HCT116 (cell line): Measurements from ENCODE around the gene RYR3. TPM values are rescaled to one million over a fixed set of nuclear protein-coding genes. Genes with fewer than 3 reads are reported as not detected.

Source experiments
- ATAC-seq: fragments of 200-7000 bp; cut with Tn5 transposase; 2 replicates; pipeline ENCODE4 v1.9.1; 2020; ENCODE audit warnings: mild to moderate bottlenecking, moderate library complexity
- BruUV-seq: library from RNA; stranded (reverse); fragments of 400-500 nt; replicated peaks from 2 replicates; lab custom pipeline; 2021; lab: Mats Ljungman, UMichigan
- CTCF ChIA-PET: fragments of 300-600 bp; sonication (Branson Sonifier 250); formaldehyde crosslinking; loops from one replicate; lab custom pipeline; 2021; ENCODE audit warnings: antibody characterized with exemption; lab: Charles Lee
- POLR2A ChIA-PET: fragments of 300-600, 350-600 bp; sonication (Branson Sonifier 250); formaldehyde crosslinking; loops from one replicate; lab custom pipeline; 2021; ENCODE audit warnings: antibody characterized with exemption; lab: Charles Lee
- RAD21 ChIA-PET, 2 experiments: fragments of 300-600 bp; sonication (Branson Sonifier 250); formaldehyde crosslinking; loops; one replicate each; lab custom pipeline; 2023; ENCODE audit warnings: low total read pairs in 2 of 2; ENCODE audit not compliant: uncharacterized antibody in 2 of 2, unreplicated experiment in 2 of 2, low non-redundant PET in 1 of 2; lab: Charles Lee
- DNase-seq: peaks from one replicate; pipeline ENCODE4 v3.0.0-alpha.2; 2010; ENCODE audit warnings: low read depth, low spot score
- H2AFZ ChIP-seq: fragments of 200-600 bp; shearing (Covaris generic), sonication (generic); 2 replicates; pipeline ENCODE4 v1.6.1; 2017; ENCODE audit warnings: low read depth, mixed run types, mixed read lengths, antibody characterized with exemption, low read length; ENCODE audit not compliant: poor library complexity, severe bottlenecking
- H3K27ac ChIP-seq: 2 replicates; pipeline ENCODE4 v1.5.1; 2012; ENCODE audit warnings: low read depth, low read length
- H3K27me3 ChIP-seq: fragments of 200-600 bp; sonication (generic); 2 replicates; pipeline ENCODE4 v1.6.1; 2016; ENCODE audit warnings: mixed run types, low read length, mixed read lengths; ENCODE audit not compliant: insufficient read depth
- H3K36me3 ChIP-seq, 2 experiments: fragments of 200-500 bp in 1 of 2; fragments of 200-600 bp in 1 of 2; sonication (Bioruptor generic) in 1 of 2; sonication (generic) in 1 of 2; 2 replicates each; pipeline versions ENCODE4 v1.5.1 to v1.6.1; 2014 to 2016; ENCODE audit warnings: low read length in 2 of 2, inconsistent platforms in 1 of 2, mixed read lengths in 1 of 2, mixed run types in 1 of 2; ENCODE audit not compliant: insufficient read depth in 2 of 2, control insufficient read depth in 1 of 2
- H3K4me1 ChIP-seq, 2 experiments: fragments of 200-600 bp in 1 of 2; sonication (generic) in 1 of 2; 2 replicates each; pipeline versions ENCODE4 v1.5.1 to v1.6.1; 2012 to 2017; ENCODE audit warnings: low read length in 2 of 2, inconsistent platforms in 1 of 2, mild to moderate bottlenecking in 1 of 2, mixed read lengths in 1 of 2, mixed run types in 1 of 2, moderate library complexity in 1 of 2; ENCODE audit not compliant: insufficient read depth in 2 of 2, control insufficient read depth in 1 of 2
- H3K4me2 ChIP-seq: fragments of 200-600 bp; sonication (generic); 2 replicates; pipeline ENCODE4 v1.6.1; 2017; ENCODE audit warnings: mixed run types, low read length, mixed read lengths
- H3K4me3 ChIP-seq, 2 experiments: fragments of 200-600 bp in 1 of 2; sonication (generic) in 1 of 2; replicated peaks in 1 of 2; 2 replicates each; pipeline ENCODE4 v1.5.1; 2011 to 2016; ENCODE audit warnings: low read length in 2 of 2, control low read depth in 1 of 2, low read depth in 1 of 2, mild to moderate bottlenecking in 1 of 2, mixed read lengths in 1 of 2, mixed run types in 1 of 2
- H3K79me2 ChIP-seq: fragments of 200-600 bp; sonication (generic); 2 replicates; pipeline ENCODE4 v1.6.1; 2017; ENCODE audit warnings: mild to moderate bottlenecking, mixed run types, low read length, moderate library complexity, mixed read lengths; ENCODE audit not compliant: insufficient read depth
- H3K9ac ChIP-seq: fragments of 200-600 bp; sonication (generic); 2 replicates; pipeline ENCODE4 v1.6.1; 2016; ENCODE audit warnings: low read length, mixed read lengths
- H3K9me2 ChIP-seq: fragments of 200-600 bp; sonication (generic), shearing (Covaris generic); 2 replicates; pipeline ENCODE4 v1.6.1; 2017; ENCODE audit warnings: mixed run types, mild to moderate bottlenecking, moderate library complexity; ENCODE audit not compliant: insufficient read depth
- H3K9me3 ChIP-seq, 2 experiments: fragments of 200-500 bp in 1 of 2; fragments of 200-600 bp in 1 of 2; sonication (Bioruptor generic) in 1 of 2; sonication (generic) in 1 of 2; 2 replicates each; pipeline ENCODE4 v1.6.1; 2014 to 2017; ENCODE audit warnings: low read length in 2 of 2, mixed read lengths in 2 of 2, inconsistent platforms in 1 of 2, low read depth in 1 of 2, mild to moderate bottlenecking in 1 of 2, mixed run types in 1 of 2, moderate library complexity in 1 of 2; ENCODE audit not compliant: control insufficient read depth in 1 of 2, insufficient read depth in 1 of 2
- H4K20me1 ChIP-seq: fragments of 200-600 bp; sonication (generic), shearing (Covaris generic); 2 replicates; pipeline ENCODE4 v1.6.1; 2017; ENCODE audit warnings: mixed run types, mild to moderate bottlenecking, moderate library complexity; ENCODE audit not compliant: insufficient read depth
- CBX3 ChIP-seq: IDR thresholded peaks from 2 replicates; pipeline ENCODE4 v1.6.1; 2012; ENCODE audit warnings: low read depth
- CEBPB ChIP-seq: IDR thresholded peaks from 2 replicates; pipeline ENCODE4 v1.6.1; 2012; ENCODE audit warnings: low read depth
- EGR1 ChIP-seq: IDR thresholded peaks from 2 replicates; pipeline ENCODE4 v1.6.1; 2012; ENCODE audit warnings: low read depth
- EZH2phosphoT487 ChIP-seq: fragments of 200-600 bp; IDR thresholded peaks from 2 replicates; pipeline ENCODE4 v1.6.1; 2018; ENCODE audit warnings: antibody characterized with exemption, borderline replicate concordance
- POLR2A ChIP-seq: IDR thresholded peaks from 2 replicates; pipeline ENCODE4 v1.7.0; 2011; ENCODE audit warnings: borderline replicate concordance; ENCODE audit not compliant: insufficient read depth, insufficient read length; ENCODE audit errors: extremely low read depth
- POLR2AphosphoS5 ChIP-seq: IDR thresholded peaks from 2 replicates; pipeline ENCODE4 v1.6.1; 2011; ENCODE audit warnings: mild to moderate bottlenecking, low read depth, low read length, moderate library complexity
- RAD21 ChIP-seq: IDR thresholded peaks from 2 replicates; pipeline ENCODE4 v1.6.1; 2012; ENCODE audit warnings: low read depth, mild to moderate bottlenecking
- SIN3A ChIP-seq: IDR thresholded peaks from 2 replicates; pipeline ENCODE4 v1.6.1; 2012; ENCODE audit warnings: low read depth
- SP1 ChIP-seq: IDR thresholded peaks from 2 replicates; pipeline ENCODE4 v1.6.1; 2012; ENCODE audit warnings: low read depth
- SRF ChIP-seq: IDR thresholded peaks from 2 replicates; pipeline ENCODE4 v1.6.1; 2012; ENCODE audit warnings: low read depth
- TCF7L2 ChIP-seq: IDR thresholded peaks from 2 replicates; pipeline ENCODE4 v1.7.0; 2011; ENCODE audit warnings: borderline replicate concordance, inconsistent platforms; ENCODE audit not compliant: insufficient read depth, insufficient read length; ENCODE audit errors: extremely low read depth
- YY1 ChIP-seq: IDR thresholded peaks from 2 replicates; pipeline ENCODE4 v1.6.1; 2011; ENCODE audit warnings: low read length, low read depth, moderate library complexity, mild to moderate bottlenecking; ENCODE audit not compliant: insufficient replicate concordance; ENCODE audit errors: extremely low read depth
- ZFX ChIP-seq: fragments of 450-650 bp; IDR thresholded peaks from 2 replicates; pipeline ENCODE4 v1.6.1; 2017
- ZNF274 ChIP-seq: fragments of 200-500 bp; sonication (Bioruptor generic); IDR thresholded peaks from 2 replicates; pipeline ENCODE4 v1.6.1; 2014; ENCODE audit warnings: mild to moderate bottlenecking, low read depth, low read length, inconsistent platforms
- intact Hi-C: fragments of 100-400 bp; cut with micrococcal nuclease; formaldehyde crosslinking; loops from 2 replicates; pipeline ENCODE4 v1.10.0; 2022
- total RNA-seq: library from RNA; stranded (reverse); gene quantifications from one replicate; pipeline ENCODE4 v1.2.1, GENCODE V29; 2021; ENCODE audit not compliant: unreplicated experiment
- TF ChIP-seq, protein P1 (sequence below): IDR thresholded peaks from 2 replicates; pipeline ENCODE4 v1.6.1; 2012
- TF ChIP-seq, protein P2 (sequence below): IDR thresholded peaks from 2 replicates; pipeline ENCODE4 v1.6.1; 2011; ENCODE audit warnings: mild to moderate bottlenecking, low read length, moderate library complexity; ENCODE audit not compliant: insufficient replicate concordance; ENCODE audit errors: extremely low read depth
- TF ChIP-seq, protein P3 (sequence below): IDR thresholded peaks from 2 replicates; pipeline ENCODE4 v1.6.1; 2012; ENCODE audit warnings: low read depth
- TF ChIP-seq, protein P4 (sequence below): IDR thresholded peaks from 2 replicates; pipeline ENCODE4 v1.6.1; 2012

Gene RYR3
- total RNA-seq, 1 experiment from 2014 or later, result not detected

DNA sequence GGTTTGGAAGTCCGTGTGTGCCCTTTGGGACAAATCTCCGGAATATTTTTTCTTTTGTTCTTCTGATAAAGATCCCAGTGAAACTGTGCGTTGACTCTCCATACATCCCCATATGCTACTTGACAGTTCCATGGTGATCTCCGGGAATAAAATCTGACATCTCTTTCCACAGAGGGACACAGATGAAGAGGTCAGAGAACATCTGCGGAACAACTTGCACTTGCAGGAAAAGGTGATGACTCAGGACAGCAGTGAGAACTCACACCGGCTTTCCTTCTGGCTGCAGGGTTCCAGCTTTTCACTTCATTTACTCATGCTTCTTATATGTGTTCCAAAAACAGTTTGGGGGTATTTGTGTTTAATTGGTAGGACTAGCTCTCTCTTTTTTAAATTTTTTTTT is 500.0 kb downstream of the RYR3 start:
- no TSS peak for BruUV-seq
- Histone ChIP-seq H3K79me2 (no peaks in the 10 kb centered on the region), H2AFZ (no peak overlapping the region), H3K9ac (no peak overlapping the region), H3K4me2 (no peak overlapping the region)
- intact Hi-C loops, result no loop called here
- DNase-seq, result no peak
- RAD21 ChIA-PET, result no interaction called here
- no peak for TF ChIP-seq RAD21
- TF ChIP-seq EZH2phosphoT487, result no peak
- TF ChIP-seq YY1, result no peak
- TF ChIP-seq EGR1, result no peak
- TF ChIP-seq TCF7L2, result no peak
- TF ChIP-seq POLR2AphosphoS5, result no peak
- no peak for TF ChIP-seq ZFX
- TF ChIP-seq POLR2A, result no peak
- TF ChIP-seq CEBPB, result no peak
- TF ChIP-seq, protein P1, sequence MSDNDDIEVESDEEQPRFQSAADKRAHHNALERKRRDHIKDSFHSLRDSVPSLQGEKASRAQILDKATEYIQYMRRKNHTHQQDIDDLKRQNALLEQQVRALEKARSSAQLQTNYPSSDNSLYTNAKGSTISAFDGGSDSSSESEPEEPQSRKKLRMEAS, result no peak
- no peak for TF ChIP-seq ZNF274
- no peak for TF ChIP-seq SP1
- TF ChIP-seq, protein P2, sequence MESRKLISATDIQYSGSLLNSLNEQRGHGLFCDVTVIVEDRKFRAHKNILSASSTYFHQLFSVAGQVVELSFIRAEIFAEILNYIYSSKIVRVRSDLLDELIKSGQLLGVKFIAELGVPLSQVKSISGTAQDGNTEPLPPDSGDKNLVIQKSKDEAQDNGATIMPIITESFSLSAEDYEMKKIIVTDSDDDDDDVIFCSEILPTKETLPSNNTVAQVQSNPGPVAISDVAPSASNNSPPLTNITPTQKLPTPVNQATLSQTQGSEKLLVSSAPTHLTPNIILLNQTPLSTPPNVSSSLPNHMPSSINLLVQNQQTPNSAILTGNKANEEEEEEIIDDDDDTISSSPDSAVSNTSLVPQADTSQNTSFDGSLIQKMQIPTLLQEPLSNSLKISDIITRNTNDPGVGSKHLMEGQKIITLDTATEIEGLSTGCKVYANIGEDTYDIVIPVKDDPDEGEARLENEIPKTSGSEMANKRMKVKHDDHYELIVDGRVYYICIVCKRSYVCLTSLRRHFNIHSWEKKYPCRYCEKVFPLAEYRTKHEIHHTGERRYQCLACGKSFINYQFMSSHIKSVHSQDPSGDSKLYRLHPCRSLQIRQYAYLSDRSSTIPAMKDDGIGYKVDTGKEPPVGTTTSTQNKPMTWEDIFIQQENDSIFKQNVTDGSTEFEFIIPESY, result no peak
- TF ChIP-seq CBX3, result no peak
- TF ChIP-seq, protein P3, sequence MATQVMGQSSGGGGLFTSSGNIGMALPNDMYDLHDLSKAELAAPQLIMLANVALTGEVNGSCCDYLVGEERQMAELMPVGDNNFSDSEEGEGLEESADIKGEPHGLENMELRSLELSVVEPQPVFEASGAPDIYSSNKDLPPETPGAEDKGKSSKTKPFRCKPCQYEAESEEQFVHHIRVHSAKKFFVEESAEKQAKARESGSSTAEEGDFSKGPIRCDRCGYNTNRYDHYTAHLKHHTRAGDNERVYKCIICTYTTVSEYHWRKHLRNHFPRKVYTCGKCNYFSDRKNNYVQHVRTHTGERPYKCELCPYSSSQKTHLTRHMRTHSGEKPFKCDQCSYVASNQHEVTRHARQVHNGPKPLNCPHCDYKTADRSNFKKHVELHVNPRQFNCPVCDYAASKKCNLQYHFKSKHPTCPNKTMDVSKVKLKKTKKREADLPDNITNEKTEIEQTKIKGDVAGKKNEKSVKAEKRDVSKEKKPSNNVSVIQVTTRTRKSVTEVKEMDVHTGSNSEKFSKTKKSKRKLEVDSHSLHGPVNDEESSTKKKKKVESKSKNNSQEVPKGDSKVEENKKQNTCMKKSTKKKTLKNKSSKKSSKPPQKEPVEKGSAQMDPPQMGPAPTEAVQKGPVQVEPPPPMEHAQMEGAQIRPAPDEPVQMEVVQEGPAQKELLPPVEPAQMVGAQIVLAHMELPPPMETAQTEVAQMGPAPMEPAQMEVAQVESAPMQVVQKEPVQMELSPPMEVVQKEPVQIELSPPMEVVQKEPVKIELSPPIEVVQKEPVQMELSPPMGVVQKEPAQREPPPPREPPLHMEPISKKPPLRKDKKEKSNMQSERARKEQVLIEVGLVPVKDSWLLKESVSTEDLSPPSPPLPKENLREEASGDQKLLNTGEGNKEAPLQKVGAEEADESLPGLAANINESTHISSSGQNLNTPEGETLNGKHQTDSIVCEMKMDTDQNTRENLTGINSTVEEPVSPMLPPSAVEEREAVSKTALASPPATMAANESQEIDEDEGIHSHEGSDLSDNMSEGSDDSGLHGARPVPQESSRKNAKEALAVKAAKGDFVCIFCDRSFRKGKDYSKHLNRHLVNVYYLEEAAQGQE, result no peak
- no peak for TF ChIP-seq SIN3A
- TF ChIP-seq SRF, result no peak
- TF ChIP-seq, protein P4, sequence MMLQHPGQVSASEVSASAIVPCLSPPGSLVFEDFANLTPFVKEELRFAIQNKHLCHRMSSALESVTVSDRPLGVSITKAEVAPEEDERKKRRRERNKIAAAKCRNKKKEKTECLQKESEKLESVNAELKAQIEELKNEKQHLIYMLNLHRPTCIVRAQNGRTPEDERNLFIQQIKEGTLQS, result no peak
- TF ChIP-seq, all 23 proteins: peak for 0
- no peak overlapping the region for H3K4me3 ChIP-seq
- no peak for ATAC-seq
- CTCF ChIA-PET, result no interaction called here
- POLR2A ChIA-PET, result no interaction called here
- H3K9me3 ChIP-seq, result no peaks in the 10 kb centered on the region
- peaks cover 29% of the 10 kb centered on the region for H3K27me3 ChIP-seq
- no peaks in the 10 kb centered on the region for H3K9me2 ChIP-seq
- no peak overlapping the region for H3K27ac ChIP-seq
- H4K20me1 ChIP-seq, result no peaks in the 10 kb centered on the region
- H3K4me1 ChIP-seq, result no peaks in the 10 kb centered on the region
- no peaks in the 10 kb centered on the region for H3K36me3 ChIP-seq
